GM19043 (cell line): ENCODE data around the gene GP5.

Experiments
- ATAC-seq: cut with Tn5 transposase; IDR thresholded peaks from one replicate; pipeline ENCODE4 v1.9.1; 2021; ENCODE audit warnings: low read depth; ENCODE audit not compliant: unreplicated experiment

GP5 gene

DNA sequence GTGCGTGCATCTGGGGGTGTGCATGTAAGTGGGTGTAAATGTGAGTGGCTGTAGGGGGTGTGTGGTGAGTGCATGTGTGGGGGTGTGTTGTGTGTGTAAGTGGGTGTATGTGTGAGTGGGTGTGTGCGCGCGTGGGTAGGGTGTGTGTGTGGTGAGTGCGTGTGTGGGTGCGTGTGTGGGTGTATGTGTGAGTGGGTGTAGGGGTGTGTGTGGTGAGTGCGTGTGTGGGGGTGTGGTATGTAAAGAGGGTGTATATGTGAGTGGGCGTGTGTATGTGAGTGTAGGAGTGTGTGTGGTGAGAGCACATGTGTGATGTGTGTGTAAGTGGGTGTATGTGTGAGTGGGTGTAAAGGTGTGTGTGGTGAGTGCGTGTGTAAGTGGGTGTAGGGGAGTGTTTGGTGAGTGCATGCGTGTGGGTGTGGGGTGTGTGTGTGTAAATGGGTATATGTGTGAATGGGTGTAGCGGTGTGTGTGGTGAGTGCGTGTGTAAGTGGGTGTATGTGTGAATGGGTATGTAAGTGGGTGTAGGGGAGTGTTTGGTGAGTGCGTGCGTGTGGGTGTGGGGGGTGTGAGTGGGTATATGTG is 47.0 kb downstream of the GP5 start:
- ATAC-seq: no peak

DNA sequence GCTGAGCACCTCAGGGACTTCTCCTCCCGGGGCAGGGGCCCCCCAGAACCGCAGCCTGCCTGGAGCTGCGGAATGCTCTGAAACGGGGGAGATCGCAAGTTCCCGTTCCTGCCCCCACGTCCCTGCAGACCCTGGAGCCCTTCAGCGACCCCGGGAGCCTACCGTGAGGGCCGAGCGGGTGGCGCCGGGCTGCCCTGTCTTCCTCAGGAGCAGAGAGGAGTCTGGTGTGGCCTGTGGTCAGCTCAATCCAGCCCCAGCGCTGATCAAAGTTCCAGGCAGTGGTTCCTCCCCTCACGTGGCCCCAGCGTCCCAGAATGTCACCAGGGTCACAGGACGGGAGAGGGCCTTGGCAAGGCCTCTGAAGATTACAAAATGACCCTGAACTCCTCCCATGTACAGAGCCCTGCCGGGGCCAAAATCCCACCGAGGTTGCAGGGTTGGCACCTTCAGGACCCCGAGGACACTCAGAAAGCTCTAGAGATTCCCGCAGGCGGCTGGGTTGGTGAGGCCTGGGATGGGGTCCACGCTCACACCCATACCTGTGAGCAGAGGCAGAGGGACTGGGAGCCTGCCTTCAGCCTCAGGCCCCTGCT is 47.9 kb downstream of the GP5 start, which contains the start of gene CPN2:
Gene CPN2, minus strand, starts transcription at position 249 of the 593 bp plus-strand sequence. CDS start 8,626 bp downstream, outside the sequence.
- ATAC-seq: no peak

DNA sequence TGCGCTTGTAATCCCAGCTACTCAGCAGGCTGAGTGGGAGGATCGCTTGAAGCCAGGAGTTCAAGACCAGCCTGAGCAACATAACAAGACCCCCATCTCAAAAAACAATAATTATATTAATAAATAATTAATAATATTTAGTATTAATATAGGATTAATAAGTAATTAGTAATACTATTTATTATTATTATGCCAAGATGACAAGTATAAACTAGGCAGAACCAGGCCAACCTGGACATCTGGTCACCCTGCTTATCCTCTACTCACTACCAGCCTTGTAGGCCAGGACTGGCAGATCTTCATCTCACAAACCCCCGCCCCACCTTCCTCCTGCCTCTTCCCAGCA is 48.4 kb downstream of the GP5 start:
- no peak for ATAC-seq

DNA sequence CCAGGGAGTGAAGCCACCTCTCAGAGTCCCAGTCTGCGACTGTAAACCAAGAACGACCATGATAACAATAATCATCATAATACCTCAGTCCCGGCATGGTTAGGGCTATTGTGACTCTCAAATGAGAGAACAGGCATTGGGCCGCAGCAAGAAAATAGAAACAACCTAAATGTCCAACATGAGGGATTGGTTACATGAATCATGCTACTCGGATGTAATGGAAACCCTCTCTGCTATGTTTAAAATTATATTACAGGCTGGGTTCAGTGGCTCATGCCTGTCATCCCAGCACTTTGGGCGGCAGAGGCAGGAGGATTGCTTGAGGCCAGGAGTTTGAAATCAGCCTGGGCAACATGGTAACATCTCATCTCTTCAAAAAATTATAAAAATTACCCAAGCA is 50.7 kb downstream of the GP5 start:
- no peak for ATAC-seq

DNA sequence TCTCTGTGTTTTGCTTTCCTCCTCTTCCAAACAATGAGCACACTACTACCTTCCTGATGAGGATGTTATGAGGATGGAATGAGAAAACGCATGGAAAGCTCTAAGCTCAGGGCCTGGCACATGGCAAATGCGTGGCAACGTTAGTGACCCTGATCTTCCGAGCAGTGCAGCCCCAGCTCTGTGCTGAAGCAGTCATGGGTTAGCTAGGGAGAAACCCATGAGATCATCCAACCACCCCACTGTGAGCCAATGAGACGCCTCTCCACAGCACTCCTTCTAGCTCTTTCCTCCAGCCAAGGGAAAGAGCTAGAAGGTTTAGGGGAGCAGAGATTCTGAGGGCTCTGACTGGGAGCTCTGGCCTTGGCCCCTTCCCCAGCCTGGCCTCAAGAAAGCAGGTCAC is 52.4 kb downstream of the GP5 start:
- no peak for ATAC-seq

DNA sequence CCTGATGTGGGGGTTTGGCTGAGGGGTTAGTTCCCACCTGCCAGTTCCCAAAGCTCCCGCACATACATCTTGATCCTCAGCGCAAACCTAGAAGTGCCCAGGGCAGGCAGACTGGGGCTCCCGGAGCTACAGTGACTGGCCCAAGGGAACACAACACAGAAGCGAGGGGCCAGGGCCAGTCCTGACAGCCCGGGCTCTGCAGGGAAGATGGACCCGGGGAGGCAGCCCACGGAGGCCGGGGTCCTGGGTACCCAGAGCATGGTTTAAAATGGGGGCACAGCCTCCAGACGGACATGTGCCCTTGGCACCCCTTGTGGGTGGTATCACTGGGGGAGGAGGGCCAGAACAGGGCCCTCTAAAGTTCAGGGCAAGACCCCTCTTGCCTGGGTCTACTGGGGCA is 53.0 kb downstream of the GP5 start:
- ATAC-seq: no peak
